K562 (cell line): Measurements from ENCODE around the gene DGUOK. TPM values are rescaled to one million over a fixed set of nuclear protein-coding genes. Genes with fewer than 3 reads are reported as not detected.

Experiments used
- FOXA3 ChIP-seq, 2 experiments: fragments of 450-650 bp in 1 of 2; sonication (generic) in 1 of 2; formaldehyde crosslinking; IDR thresholded peaks in 1 of 2; conservative IDR thresholded peaks in 1 of 2; 2 replicates each; pipeline versions ENCODE4 v1.4.0 to v1.8.0; 2020 to 2022; ENCODE audit warnings: mild to moderate bottlenecking in 2 of 2, missing genetic modification reagents in 1 of 2
- HCFC1 ChIP-seq: IDR thresholded peaks from 2 replicates; pipeline ENCODE4 v1.6.1; 2012; ENCODE audit warnings: low read depth, low read length, improper control_type of control experiment
- POLR2H ChIP-seq: IDR thresholded peaks from 2 replicates; pipeline ENCODE4 v1.6.1; 2016; ENCODE audit warnings: missing genetic modification characterization, low read depth, mild to moderate bottlenecking, control low read depth, missing compliant biosample characterization, moderate library complexity
- RBBP5 ChIP-seq: fragments of 200-600 bp; sonication (generic); IDR thresholded peaks from 2 replicates; pipeline ENCODE4 v1.6.1; 2012; ENCODE audit warnings: borderline replicate concordance, mild to moderate bottlenecking, low read length, control low read depth, inconsistent platforms; ENCODE audit not compliant: insufficient read depth, poor library complexity, severe bottlenecking
- RBFOX2 ChIP-seq: fragments of 200-400 bp; formaldehyde crosslinking; IDR thresholded peaks from 2 replicates; pipeline ENCODE4 v1.6.1; 2017; ENCODE audit warnings: low read depth, mild to moderate bottlenecking, low read length, moderate library complexity
- RBM15 ChIP-seq: fragments of 200-400 bp; formaldehyde crosslinking; IDR thresholded peaks from 2 replicates; pipeline ENCODE4 v1.6.1; 2018; ENCODE audit warnings: mild to moderate bottlenecking, low read length, moderate library complexity; ENCODE audit not compliant: insufficient read depth
- RCOR1 ChIP-seq, 2 experiments: IDR thresholded peaks; 2 replicates each; pipeline ENCODE4 v1.6.1; 2012; ENCODE audit warnings: low read depth in 2 of 2, low read length in 2 of 2, borderline replicate concordance in 1 of 2, improper control_type of control experiment in 1 of 2
- SNAPC5 ChIP-seq: fragments of 250-450 bp; sonication (Bioruptor Pico); IDR thresholded peaks from 2 replicates; pipeline ENCODE4 v1.8.0; 2021; ENCODE audit warnings: moderate library complexity, mild to moderate bottlenecking, inconsistent platforms
- SP1 ChIP-seq: sonication (generic); formaldehyde crosslinking; IDR thresholded peaks from 2 replicates; pipeline ENCODE4 v1.8.1; 2022; ENCODE audit warnings: mild to moderate bottlenecking, missing genetic modification reagents
- TEAD4 ChIP-seq, 2 experiments: sonication (generic) in 1 of 2; formaldehyde crosslinking in 1 of 2; IDR thresholded peaks; 2 replicates each; pipeline versions ENCODE4 v1.6.1 to v1.8.0; 2012 to 2022; ENCODE audit warnings: borderline replicate concordance in 1 of 2, inconsistent platforms in 1 of 2, low read length in 1 of 2, mild to moderate bottlenecking in 1 of 2, missing genetic modification reagents in 1 of 2
- YBX1 ChIP-seq: fragments of 450-650 bp; IDR thresholded peaks from 2 replicates; pipeline ENCODE4 v1.7.1; 2016; ENCODE audit warnings: mild to moderate bottlenecking
- ZMIZ1 ChIP-seq, 2 experiments: fragments of 150-350 bp in 1 of 2; IDR thresholded peaks; 2 replicates each; pipeline ENCODE4 v1.6.1; 2012 to 2016; ENCODE audit warnings: low read depth in 2 of 2, low read length in 2 of 2, mild to moderate bottlenecking in 1 of 2, moderate library complexity in 1 of 2
- ZNF121 ChIP-seq: sonication (generic); formaldehyde crosslinking; conservative IDR thresholded peaks from 2 replicates; pipeline ENCODE4 v1.8.0; 2022; ENCODE audit warnings: missing genetic modification reagents
- polyA plus RNA-seq, 8 experiments: library from polyadenylated mRNA; depleted of rRNA in 4 of 8; stranded (reverse) in 5 of 8; unstranded in 3 of 8; fragments of >200 nt; fragmentation: Nextera tagmentation in 2 of 8; fragmentation: Illumina TruSeq in 1 of 8; extraction: Ambion mirVana in 2 of 8; extraction: Trizol in 1 of 8; gene quantifications; 2 replicates each; pipeline versions ENCODE4 v1.2.1 to v1.2.3, GENCODE V29; 2011 to 2014; ENCODE audit warnings: inconsistent platforms in 1 of 8, missing spikeins in 1 of 8
- total RNA-seq, 7 experiments: library from RNA; depleted of rRNA in 6 of 7; stranded (reverse); fragments of >200 nt in 6 of 7; fragmentation: Illumina TruSeq in 2 of 7; extraction: Trizol in 2 of 7; gene quantifications; 2 replicates each; pipeline versions ENCODE4 v1.2.1 to v1.2.3, GENCODE V29; 2011 to 2021; ENCODE audit warnings: low replicate concordance in 1 of 7
- TF ChIP-seq, protein P1 (sequence below): fragments of 450-650 bp; IDR thresholded peaks from 2 replicates; pipeline ENCODE4 v1.6.1; 2018; ENCODE audit not compliant: partially characterized antibody
- TF ChIP-seq, protein P2 (sequence below): fragments of 450-650 bp; formaldehyde crosslinking; IDR thresholded peaks from 2 replicates; pipeline ENCODE4 v1.4.0; 2022; ENCODE audit warnings: missing genetic modification characterization
- TF ChIP-seq, protein P3 (sequence below): fragments of 450-650 bp; IDR thresholded peaks from 2 replicates; pipeline ENCODE4 v1.6.1; 2014; ENCODE audit warnings: low read depth, mild to moderate bottlenecking, moderate library complexity, borderline replicate concordance

DGUOK gene
- total and polyA plus RNA-seq, 9 of the 15 experiments (the other 6 are each of a cell fraction or from before 2014, with no cell fraction given): 67.0 to 288 (median 126) TPM

- TF ChIP-seq ZMIZ1 (IDR thresholded peaks at IDR 0.05; ENCODE audit: low read depth in 2 of 2, low read length in 2 of 2) (no peak), RCOR1 (IDR thresholded peaks at IDR 0.05; ENCODE audit: borderline replicate concordance in 1 of 2, low read depth in 2 of 2, low read length in 2 of 2) (peak in 1 of 2 experiments; percentile 68; a peak in 2 of 4 replicates), RBM15 (no peak), YBX1 (no peak), SP1 (CRISPR knock-in tag) (no peak), RBBP5 (peak; percentile 19), FOXA3 (CRISPR knock-in tag; conservative IDR thresholded peaks at IDR 0.05 in 1 of 2, IDR thresholded peaks at IDR 0.05 in 1 of 2) (0 out of 4 replicates have a peak, but pooled peaks of 1 of the 2 experiments have one; percentile 21), ZNF121 (CRISPR knock-in tag) (no peak), HCFC1 (peak; percentile 42; the same call in 1 of the 2 replicates), RBFOX2 (no peak), POLR2H (tag) (no peak), SNAPC5 (CRISPR knock-in tag) (no peak), TEAD4 (IDR thresholded peaks at IDR 0.05; ENCODE audit: low read length) (0 out of 2 replicates have a peak, but pooled peaks have one; percentile 17), TEAD4 (CRISPR knock-in tag; IDR thresholded peaks at IDR 0.05; ENCODE audit: borderline replicate concordance) (no peak)
- TF ChIP-seq, protein P1, sequence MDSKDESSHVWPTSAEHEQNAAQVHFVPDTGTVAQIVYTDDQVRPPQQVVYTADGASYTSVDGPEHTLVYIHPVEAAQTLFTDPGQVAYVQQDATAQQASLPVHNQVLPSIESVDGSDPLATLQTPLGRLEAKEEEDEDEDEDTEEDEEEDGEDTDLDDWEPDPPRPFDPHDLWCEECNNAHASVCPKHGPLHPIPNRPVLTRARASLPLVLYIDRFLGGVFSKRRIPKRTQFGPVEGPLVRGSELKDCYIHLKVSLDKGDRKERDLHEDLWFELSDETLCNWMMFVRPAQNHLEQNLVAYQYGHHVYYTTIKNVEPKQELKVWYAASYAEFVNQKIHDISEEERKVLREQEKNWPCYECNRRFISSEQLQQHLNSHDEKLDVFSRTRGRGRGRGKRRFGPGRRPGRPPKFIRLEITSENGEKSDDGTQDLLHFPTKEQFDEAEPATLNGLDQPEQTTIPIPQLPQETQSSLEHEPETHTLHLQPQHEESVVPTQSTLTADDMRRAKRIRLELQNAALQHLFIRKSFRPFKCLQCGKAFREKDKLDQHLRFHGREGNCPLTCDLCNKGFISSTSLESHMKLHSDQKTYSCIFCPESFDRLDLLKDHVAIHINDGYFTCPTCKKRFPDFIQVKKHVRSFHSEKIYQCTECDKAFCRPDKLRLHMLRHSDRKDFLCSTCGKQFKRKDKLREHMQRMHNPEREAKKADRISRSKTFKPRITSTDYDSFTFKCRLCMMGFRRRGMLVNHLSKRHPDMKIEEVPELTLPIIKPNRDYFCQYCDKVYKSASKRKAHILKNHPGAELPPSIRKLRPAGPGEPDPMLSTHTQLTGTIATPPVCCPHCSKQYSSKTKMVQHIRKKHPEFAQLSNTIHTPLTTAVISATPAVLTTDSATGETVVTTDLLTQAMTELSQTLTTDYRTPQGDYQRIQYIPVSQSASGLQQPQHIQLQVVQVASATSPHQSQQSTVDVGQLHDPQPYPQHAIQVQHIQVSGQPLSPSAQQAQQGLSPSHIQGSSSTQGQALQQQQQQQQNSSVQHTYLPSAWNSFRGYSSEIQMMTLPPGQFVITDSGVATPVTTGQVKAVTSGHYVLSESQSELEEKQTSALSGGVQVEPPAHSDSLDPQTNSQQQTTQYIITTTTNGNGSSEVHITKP: peak; percentile 31
- TF ChIP-seq, protein P2, sequence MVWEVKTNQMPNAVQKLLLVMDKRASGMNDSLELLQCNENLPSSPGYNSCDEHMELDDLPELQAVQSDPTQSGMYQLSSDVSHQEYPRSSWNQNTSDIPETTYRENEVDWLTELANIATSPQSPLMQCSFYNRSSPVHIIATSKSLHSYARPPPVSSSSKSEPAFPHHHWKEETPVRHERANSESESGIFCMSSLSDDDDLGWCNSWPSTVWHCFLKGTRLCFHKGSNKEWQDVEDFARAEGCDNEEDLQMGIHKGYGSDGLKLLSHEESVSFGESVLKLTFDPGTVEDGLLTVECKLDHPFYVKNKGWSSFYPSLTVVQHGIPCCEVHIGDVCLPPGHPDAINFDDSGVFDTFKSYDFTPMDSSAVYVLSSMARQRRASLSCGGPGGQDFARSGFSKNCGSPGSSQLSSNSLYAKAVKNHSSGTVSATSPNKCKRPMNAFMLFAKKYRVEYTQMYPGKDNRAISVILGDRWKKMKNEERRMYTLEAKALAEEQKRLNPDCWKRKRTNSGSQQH (CRISPR knock-in tag): no peak
- TF ChIP-seq, protein P3, sequence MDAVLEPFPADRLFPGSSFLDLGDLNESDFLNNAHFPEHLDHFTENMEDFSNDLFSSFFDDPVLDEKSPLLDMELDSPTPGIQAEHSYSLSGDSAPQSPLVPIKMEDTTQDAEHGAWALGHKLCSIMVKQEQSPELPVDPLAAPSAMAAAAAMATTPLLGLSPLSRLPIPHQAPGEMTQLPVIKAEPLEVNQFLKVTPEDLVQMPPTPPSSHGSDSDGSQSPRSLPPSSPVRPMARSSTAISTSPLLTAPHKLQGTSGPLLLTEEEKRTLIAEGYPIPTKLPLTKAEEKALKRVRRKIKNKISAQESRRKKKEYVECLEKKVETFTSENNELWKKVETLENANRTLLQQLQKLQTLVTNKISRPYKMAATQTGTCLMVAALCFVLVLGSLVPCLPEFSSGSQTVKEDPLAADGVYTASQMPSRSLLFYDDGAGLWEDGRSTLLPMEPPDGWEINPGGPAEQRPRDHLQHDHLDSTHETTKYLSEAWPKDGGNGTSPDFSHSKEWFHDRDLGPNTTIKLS: no peak
Observed at GRCh38 chr2:73995810-73996209, 69.1 kb downstream of the DGUOK start (continued).
